Hypothalamus (tissue), 51 donors: ENCODE measurements around the gene BICC1.

Source experiments
- DNase-seq, 51 donors: peaks; one replicate each; lab custom pipeline; 2025; lab: John Stamatoyannopoulos, UW

BICC1 gene

GRCh38 chr10:58514111-58514770 is 1.6 kb downstream of the BICC1 start:
- no peak for DNase-seq

GRCh38 chr10:58515291-58515941 is 2.7 kb downstream of the BICC1 start:
- DNase-seq, result no peak

- no peak for DNase-seq
Observed at GRCh38 chr10:58516119-58516518, 3.4 kb downstream of the BICC1 start.

- no peak for DNase-seq
Observed at GRCh38 chr10:58516671-58517070, 4.0 kb downstream of the BICC1 start.

GRCh38 chr10:58517081-58517480 is 4.4 kb downstream of the BICC1 start:
- DNase-seq, result no peak

- no peak for DNase-seq
Observed at GRCh38 chr10:58517491-58518355, 5.1 kb downstream of the BICC1 start.

- no peak for DNase-seq
Observed at GRCh38 chr10:58518775-58519174, 6.1 kb downstream of the BICC1 start.

GRCh38 chr10:58529077-58529728 is 16.5 kb downstream of the BICC1 start:
- no peak for DNase-seq

GRCh38 chr10:58531084-58531695 is 18.5 kb downstream of the BICC1 start:
- peak in 21 of 51 donors; percentile 0 to 42 (median 10) for DNase-seq

GRCh38 chr10:58535311-58535710 is 22.6 kb downstream of the BICC1 start:
- no peak for DNase-seq

GRCh38 chr10:58543141-58543540 is 30.5 kb downstream of the BICC1 start:
- no peak for DNase-seq

- no peak for DNase-seq
Observed at GRCh38 chr10:58544135-58544534, 31.5 kb downstream of the BICC1 start.

- DNase-seq, result no peak
Observed at GRCh38 chr10:58545427-58545826, 32.8 kb downstream of the BICC1 start.

- no peak for DNase-seq
Observed at GRCh38 chr10:58546137-58546536, 33.5 kb downstream of the BICC1 start.

GRCh38 chr10:58546722-58547445 is 34.2 kb downstream of the BICC1 start:
- DNase-seq, result no peak

- DNase-seq, result no peak
Observed at GRCh38 chr10:58547963-58548362, 35.3 kb downstream of the BICC1 start.

GRCh38 chr10:58554316-58554715 is 41.6 kb downstream of the BICC1 start:
- no peak for DNase-seq

GRCh38 chr10:58555170-58555929 is 42.7 kb downstream of the BICC1 start:
- DNase-seq, result no peak

GRCh38 chr10:58555930-58556311 is 43.2 kb downstream of the BICC1 start:
- DNase-seq, result no peak
